D721Med (cell line): ENCODE results near the gene TEX13D.
"Not testable (repeated sequence)": the region's sequence is repeated elsewhere in the genome, so short reads cannot be mapped to it uniquely, and the experiment has no call there.

Experiments used
- DNase-seq: peaks from one replicate; pipeline ENCODE4 v3.0.0; 2011; ENCODE audit warnings: low spot score; ENCODE audit not compliant: insufficient read length
- FAIRE-seq: peaks from 2 replicates; lab custom pipeline; 2011; peaks lifted over from hg19 to GRCh38; lab: Jason Lieb, UNC
- TF ChIP-seq, protein P1 (sequence below): IDR thresholded peaks from 2 replicates; pipeline ENCODE4 v1.5.1; 2012; ENCODE audit warnings: mild to moderate bottlenecking, control low read depth; ENCODE audit not compliant: insufficient read depth; ENCODE audit errors: missing control alignments

The TEX13D gene

DNA sequence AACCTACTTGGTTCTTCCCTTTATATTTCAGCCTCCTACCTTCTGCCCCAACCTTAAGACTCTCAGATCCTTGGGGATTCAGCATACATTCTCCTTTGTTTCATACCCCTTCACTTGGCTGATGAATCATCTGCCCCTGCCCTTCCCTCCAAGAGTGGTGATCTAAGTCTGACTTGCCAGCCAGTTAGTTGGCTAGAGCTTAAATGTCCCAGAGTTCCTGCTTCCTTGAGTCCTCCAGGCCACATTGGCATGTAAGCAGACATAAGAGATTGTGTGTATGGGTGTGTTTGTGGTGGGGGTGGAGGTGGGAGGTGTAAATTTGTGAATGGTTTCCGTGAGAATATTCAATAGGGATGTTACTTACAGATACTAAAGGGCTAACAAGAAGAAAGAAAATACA lies 3.7 kb upstream of the TEX13D start:
- TF ChIP-seq, protein P1, sequence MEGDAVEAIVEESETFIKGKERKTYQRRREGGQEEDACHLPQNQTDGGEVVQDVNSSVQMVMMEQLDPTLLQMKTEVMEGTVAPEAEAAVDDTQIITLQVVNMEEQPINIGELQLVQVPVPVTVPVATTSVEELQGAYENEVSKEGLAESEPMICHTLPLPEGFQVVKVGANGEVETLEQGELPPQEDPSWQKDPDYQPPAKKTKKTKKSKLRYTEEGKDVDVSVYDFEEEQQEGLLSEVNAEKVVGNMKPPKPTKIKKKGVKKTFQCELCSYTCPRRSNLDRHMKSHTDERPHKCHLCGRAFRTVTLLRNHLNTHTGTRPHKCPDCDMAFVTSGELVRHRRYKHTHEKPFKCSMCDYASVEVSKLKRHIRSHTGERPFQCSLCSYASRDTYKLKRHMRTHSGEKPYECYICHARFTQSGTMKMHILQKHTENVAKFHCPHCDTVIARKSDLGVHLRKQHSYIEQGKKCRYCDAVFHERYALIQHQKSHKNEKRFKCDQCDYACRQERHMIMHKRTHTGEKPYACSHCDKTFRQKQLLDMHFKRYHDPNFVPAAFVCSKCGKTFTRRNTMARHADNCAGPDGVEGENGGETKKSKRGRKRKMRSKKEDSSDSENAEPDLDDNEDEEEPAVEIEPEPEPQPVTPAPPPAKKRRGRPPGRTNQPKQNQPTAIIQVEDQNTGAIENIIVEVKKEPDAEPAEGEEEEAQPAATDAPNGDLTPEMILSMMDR, result no peak
- DNase-seq (no peak), FAIRE-seq (no peak)

DNA sequence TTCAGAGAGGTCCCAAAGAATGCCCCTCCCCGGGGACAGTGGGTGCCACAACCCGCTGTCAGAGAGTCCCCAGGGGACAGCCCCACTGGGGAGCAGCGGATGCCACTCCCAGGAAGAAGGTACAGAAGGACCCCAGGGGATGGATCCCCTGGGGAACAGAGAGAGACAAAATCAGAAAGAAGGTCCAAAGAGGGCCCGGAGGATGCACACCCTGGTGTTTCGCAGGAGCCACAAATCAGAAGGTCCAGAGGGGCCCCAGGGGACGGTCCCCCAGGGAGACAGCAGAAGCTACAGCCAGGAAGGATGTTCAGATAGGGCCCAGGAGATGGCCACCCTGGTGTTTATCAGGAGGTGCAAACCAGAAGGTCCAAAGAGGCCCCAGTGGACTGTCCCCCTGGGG lies 1.4 kb downstream of the TEX13D start:
- TF ChIP-seq, protein P1, result no peak
- FAIRE-seq (no peak), DNase-seq (no peak)

GRCh38 chrX:124334555-124334954 lies 2.1 kb downstream of the TEX13D start:
- not testable (repeated sequence) for FAIRE-seq, DNase-seq

GRCh38 chrX:124335598-124335997 lies 3.1 kb downstream of the TEX13D start:
- TF ChIP-seq, protein P1, result no peak
- DNase-seq (no peak), FAIRE-seq (no peak)

DNA sequence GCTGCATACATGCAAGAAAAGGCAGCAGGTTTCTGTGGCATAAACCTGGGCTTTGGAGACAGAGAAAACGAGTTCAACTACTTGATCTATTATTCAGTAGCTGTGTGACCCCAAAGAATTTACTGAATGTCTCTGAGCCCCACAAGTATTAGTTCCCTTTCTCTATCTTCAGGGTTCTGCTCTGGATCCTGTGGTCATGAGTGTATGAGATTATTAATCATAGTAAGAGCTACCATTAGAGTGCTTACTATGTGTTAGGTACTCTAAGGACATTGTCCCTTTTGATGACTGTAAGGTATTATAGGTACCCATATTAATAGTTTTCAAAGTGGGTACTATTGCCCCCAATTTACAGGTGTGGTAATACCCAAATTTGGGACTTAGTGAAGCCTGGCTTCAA lies 5.5 kb downstream of the TEX13D start:
- TF ChIP-seq, protein P1, result no peak
- FAIRE-seq (no peak), DNase-seq (no peak)

GRCh38 chrX:124338733-124339514 lies 6.5 kb downstream of the TEX13D start:
- FAIRE-seq (no peak), DNase-seq (no peak)
- TF ChIP-seq, protein P1, result no peak

GRCh38 chrX:124341396-124342132 lies 9.1 kb downstream of the TEX13D start:
- DNase-seq, result no peak
- no peak for FAIRE-seq
- TF ChIP-seq, protein P1, result no peak
